HG02588 (cell line): ENCODE measurements around the gene CD6.

ENCODE experiments used
- ATAC-seq: cut with Tn5 transposase; IDR thresholded peaks from one replicate; pipeline ENCODE4 v1.9.1; 2021; ENCODE audit warnings: mild to moderate bottlenecking, moderate library complexity; ENCODE audit not compliant: unreplicated experiment

CD6 gene

GRCh38 chr11:61007956-61008896, 36.7 kb downstream of the CD6 start:
- ATAC-seq, result no peak

DNA sequence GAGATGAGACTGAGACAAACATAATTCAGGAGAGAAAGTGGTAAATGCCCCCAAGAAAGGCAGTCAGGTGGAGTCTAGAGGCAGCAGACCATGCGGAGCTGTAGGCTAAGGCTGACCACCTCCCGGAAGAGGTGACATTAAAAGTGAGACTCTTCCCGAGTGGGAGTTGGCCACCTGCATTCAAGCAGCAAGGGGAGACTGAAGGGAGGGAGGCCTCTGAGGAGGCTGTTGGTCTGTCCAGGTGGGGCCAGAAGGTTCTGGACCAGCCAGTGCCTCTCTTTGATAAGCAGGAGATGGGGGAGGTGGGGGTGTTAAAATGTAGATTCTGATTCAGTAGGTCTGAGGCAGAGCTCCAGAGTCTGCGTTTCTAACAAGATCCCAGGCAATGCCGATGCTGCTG, 37.5 kb downstream of the CD6 start:
- no peak for ATAC-seq

DNA sequence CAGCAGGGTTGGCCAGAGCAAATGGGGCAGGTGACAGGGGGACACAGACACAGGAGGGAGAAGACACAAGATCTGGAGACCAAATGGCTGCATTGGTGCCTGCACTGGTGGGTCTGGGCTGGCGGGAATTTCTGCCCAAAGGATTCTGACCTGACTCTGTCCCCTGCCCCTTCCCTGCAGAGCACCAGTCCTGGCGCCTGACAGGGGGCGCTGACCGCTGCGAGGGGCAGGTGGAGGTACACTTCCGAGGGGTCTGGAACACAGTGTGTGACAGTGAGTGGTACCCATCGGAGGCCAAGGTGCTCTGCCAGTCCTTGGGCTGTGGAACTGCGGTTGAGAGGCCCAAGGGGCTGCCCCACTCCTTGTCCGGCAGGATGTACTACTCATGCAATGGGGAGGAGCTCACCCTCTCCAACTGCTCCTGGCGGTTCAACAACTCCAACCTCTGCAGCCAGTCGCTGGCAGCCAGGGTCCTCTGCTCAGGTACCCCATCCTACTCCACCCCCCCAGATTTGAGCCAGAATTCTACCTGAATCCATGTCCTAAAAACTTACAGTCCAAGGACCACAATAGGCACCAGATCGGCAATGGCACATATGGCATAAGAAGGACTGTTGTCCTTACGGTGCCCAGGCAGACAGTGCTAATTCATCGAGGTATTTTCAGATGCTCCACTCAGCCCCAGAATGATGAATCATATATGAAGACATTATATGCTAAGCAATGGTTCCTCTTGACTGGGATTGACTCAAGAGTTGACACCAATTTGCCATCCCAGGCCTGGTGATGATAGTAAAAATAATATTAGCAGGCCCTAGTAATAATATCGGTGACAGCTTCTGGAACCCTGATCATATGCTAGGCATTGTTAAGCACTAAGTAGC, 38.2 kb downstream of the CD6 start:
- no peak for ATAC-seq

DNA sequence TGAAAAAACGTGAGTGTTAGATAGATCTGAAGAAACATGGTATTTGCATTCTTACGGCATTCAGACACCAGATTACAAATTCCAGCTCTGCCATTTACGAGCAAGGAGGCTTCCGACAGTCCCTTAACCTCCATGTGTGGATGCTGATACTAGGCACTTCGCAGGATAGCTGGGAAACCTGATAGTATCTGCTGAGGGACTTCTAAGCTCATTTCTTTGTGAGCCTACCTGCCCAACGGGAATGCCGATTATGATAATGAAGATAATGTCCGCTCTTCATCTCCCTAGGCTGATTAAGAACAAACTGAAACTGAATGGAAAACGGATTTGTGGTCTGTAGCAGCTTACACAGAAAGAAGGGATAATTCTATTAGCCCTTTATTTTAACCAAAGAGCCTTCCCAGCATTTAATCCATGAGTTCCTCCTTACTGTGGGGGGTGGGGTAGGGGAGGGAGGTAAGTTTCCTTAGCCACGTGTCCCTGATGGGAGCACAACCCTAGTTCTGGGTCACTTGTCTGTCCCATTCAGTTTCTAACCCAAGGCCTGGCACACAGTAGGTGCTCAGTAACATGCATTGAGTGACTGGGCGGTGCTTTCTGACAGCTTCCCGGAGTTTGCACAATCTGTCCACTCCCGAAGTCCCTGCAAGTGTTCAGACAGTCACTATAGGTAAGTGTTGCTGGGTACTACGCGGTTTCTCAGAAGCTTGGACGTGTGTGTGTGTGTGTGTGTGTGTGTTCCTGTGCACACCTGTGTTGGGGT, 39.2 kb downstream of the CD6 start:
- no peak for ATAC-seq

GRCh38 chr11:61011229-61011870, 39.9 kb downstream of the CD6 start:
- ATAC-seq, result no peak

DNA sequence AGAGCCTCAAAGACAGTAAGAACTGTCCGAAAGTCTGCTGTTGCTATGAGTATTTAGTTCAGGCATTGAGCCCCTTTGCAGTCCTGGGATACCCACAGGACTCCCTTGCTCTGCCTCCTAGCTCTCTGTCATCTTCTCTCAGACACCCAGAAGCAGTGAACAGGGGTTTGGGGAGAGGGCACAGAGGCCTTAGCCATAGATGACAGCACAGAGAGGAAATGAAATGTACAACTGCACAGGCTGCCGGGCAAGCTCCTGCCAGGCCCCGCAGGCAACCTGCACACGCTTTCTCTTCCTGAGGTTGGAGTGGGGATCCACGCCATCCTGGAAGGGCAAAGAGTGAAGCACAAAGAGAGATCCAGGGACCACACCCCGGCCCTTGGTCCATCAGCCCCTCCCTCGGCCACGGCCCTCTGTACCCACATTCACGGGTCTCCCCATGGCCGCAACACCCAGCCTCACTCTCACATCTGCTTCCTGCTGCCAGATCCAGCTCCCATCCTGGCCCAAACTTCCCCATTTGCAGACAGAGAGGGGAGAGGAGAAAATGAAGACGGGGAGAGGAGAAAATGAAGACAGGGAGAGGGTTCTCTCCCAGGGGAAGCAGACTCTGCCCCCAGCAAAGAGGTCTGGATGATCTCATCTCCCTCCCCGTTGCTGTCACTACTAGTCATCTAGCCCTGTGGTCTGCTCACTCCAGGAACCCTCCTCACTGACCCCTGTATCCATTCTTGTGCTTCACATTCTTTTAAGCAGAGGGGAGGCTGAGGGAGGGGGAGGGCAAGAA, 40.7 kb downstream of the CD6 start:
- no peak for ATAC-seq

- ATAC-seq, result no peak
Measured at GRCh38 chr11:61012737-61013215, 41.3 kb downstream of the CD6 start.

GRCh38 chr11:61018059-61018458, 46.6 kb downstream of the CD6 start:
- ATAC-seq, result no peak

- ATAC-seq, result no peak
Measured at GRCh38 chr11:61019037-61019831, 47.8 kb downstream of the CD6 start.

- ATAC-seq, result no peak
Measured at GRCh38 chr11:61019832-61020405, 48.4 kb downstream of the CD6 start.

DNA sequence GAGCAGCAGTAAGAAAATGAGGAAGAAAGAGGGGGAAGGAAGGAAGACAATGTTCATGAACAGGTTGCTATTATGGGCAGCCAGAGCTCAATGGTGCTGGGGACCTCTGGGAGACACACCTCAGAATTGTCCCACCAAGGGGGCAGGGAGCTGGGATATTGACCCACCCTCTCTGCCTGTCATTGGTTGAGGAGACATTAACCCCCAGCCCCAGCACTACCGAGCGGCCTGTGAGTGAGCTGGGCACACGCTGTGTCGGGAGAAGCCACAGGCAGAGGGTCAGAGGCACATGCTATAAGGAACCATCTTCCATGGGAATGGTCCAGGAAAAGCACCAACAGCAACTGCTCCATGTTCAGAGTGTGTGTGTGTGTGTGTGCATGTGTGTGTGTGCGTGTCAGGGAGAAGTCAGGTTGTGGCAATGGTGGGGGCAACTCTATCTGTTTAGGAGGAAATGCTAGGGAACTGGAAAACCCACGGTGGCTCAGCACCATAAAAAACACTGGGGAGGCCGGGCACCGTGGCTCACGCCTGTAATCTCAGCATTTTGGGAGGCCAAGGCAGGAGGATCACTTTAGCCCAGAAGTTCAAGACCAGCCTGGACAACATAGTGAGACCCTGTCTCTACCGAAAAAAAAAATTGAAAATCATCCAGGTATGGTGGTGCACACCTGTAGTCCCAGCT, 49.2 kb downstream of the CD6 start:
- no peak for ATAC-seq

GRCh38 chr11:61021661-61022212, 50.3 kb downstream of the CD6 start:
- ATAC-seq, result no peak

- no peak for ATAC-seq
Measured at GRCh38 chr11:61022311-61023085, 51.0 kb downstream of the CD6 start.

DNA sequence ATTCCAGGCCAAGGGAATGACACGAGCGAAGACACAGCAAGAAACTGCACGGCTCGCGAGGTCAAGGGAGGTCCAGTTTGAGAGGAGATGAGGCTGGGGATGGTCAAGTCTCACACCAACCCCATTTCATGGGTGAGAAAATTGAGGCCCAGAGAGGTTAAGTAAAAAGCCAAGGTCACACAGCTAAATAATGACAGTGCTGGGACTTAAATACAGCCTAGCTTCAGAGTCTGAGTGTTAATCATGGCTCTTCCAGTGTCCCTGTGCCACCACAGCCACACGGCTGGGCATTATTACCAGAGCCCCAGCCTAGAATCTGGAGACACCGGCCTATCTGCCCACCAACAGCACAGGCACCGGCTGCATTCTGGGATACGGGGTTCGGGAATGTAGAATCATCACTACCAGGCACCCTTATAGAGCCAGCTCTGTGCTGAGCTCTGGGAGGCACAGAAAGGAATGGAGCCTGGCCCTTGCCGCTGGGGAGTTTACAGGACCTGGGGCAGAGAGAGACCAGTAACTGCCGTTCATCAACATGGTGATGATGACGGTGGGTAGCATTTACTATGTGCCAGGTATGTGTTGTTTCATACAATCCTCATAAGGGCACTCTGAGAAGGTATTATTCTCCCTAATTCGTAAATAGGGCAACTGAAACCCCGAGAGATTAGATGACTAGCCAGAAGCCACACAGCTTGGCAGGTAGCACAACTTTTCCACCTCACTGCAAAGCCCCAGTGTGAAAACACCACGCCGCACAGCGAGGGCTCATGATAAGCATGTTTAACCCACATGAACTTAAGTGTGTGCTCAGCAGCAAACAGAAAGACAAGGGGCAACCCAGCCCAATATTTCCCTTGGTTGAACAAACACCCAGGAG, 51.8 kb downstream of the CD6 start:
- no peak for ATAC-seq

DNA sequence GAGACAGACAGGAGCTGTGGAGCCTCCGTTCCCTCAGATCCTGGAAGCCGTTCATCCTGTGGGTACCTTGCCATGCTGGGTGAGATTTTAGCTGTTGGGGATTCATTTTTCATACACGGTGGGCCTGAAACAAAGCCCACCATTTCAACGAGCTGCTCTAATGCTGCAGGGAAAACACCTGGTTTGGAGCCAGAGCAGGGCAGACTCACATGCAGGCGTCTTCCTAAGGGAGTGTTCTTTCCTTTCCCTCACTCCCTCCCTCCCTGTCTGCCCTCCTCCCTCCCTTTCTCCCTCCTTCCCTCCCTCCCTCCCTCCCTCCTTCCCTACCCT, 52.5 kb downstream of the CD6 start:
- no peak for ATAC-seq
